Caco-2 (cell line): ENCODE results near the gene NUP58. TPM values are rescaled to one million over a fixed set of nuclear protein-coding genes. Genes with fewer than 3 reads are reported as not detected.

Source experiments
- BruUV-seq: library from RNA; stranded (reverse); fragments of 400-500 nt; replicated peaks from 2 replicates; lab custom pipeline; 2021; lab: Mats Ljungman, UMichigan
- CTCF ChIA-PET: fragments of 300-600 bp; sonication (Branson Sonifier 250); formaldehyde crosslinking; loops from one replicate; lab custom pipeline; 2022; ENCODE audit warnings: antibody characterized with exemption; lab: Charles Lee
- POLR2A ChIA-PET: fragments of 300-600 bp; sonication (Branson Sonifier 250); formaldehyde crosslinking; loops from one replicate; lab custom pipeline; 2022; ENCODE audit warnings: antibody characterized with exemption; lab: Charles Lee
- DNase-seq, 2 experiments: peaks; one replicate each; pipeline versions ENCODE4 v3.0.0 to v3.0.0-alpha.2; 2020 to 2022
- H3K27me3 ChIP-seq: replicated peaks from 2 replicates; pipeline ENCODE4 v1.6.0; 2011; ENCODE audit warnings: low read length; ENCODE audit not compliant: control insufficient read depth, insufficient read depth
- H3K36me3 ChIP-seq: 2 replicates; pipeline ENCODE4 v1.5.1; 2011; ENCODE audit warnings: low read length; ENCODE audit not compliant: control insufficient read depth, insufficient read depth
- H3K4me1 ChIP-seq: fragments of 250-450 bp; sonication (Bioruptor Pico); 2 replicates; pipeline ENCODE4 v1.5.1; 2020; ENCODE audit warnings: mild to moderate bottlenecking
- H3K4me3 ChIP-seq: 2 replicates; pipeline ENCODE4 v1.5.1; 2011; ENCODE audit warnings: low read depth, mild to moderate bottlenecking, control low read depth, low read length
- H3K9me3 ChIP-seq: fragments of 250-450 bp; sonication (Bioruptor Pico); 2 replicates; pipeline ENCODE4 v1.5.1; 2020; ENCODE audit warnings: mild to moderate bottlenecking, moderate library complexity
- H3K27ac Mint-ChIP-seq: one replicate; pipeline ENCODE4 v1.8.0; 2022; ENCODE audit warnings: mixed read lengths; ENCODE audit not compliant: unreplicated experiment
- H3K27me3 Mint-ChIP-seq: one replicate; pipeline ENCODE4 v1.8.0; 2022; ENCODE audit warnings: mixed read lengths; ENCODE audit not compliant: insufficient read depth, unreplicated experiment
- H3K36me3 Mint-ChIP-seq: one replicate; pipeline ENCODE4 v1.8.0; 2022; ENCODE audit warnings: mild to moderate bottlenecking, mixed read lengths; ENCODE audit not compliant: insufficient read depth, unreplicated experiment
- H3K4me1 Mint-ChIP-seq: one replicate; pipeline ENCODE4 v1.8.0; 2022; ENCODE audit warnings: low read depth, mixed read lengths; ENCODE audit not compliant: unreplicated experiment
- H3K4me3 Mint-ChIP-seq: one replicate; pipeline ENCODE4 v1.8.0; 2022; ENCODE audit warnings: mild to moderate bottlenecking, moderate library complexity, mixed read lengths; ENCODE audit not compliant: unreplicated experiment
- H3K9me3 Mint-ChIP-seq: one replicate; pipeline ENCODE4 v1.8.0; 2022; ENCODE audit warnings: mixed read lengths; ENCODE audit not compliant: unreplicated experiment
- intact Hi-C: fragments of 100-400 bp; cut with micrococcal nuclease; formaldehyde crosslinking; loops from one replicate; pipeline ENCODE4 v1.10.0; 2022; ENCODE audit not compliant: unreplicated experiment
- total RNA-seq: library from RNA; stranded (reverse); gene quantifications from 2 replicates; pipeline ENCODE4 v1.2.3, GENCODE V29; 2022
- TF ChIP-seq, protein P1 (sequence below), 2 experiments: fragments of 200-600 bp in 1 of 2; IDR thresholded peaks; 1 replicate in 1 of 2; 2 replicates in 1 of 2; pipeline versions ENCODE4 v1.5.1 to v1.8.0; 2011 to 2022; ENCODE audit warnings: antibody characterized with exemption in 1 of 2, control low read depth in 1 of 2, inconsistent platforms in 1 of 2, low read depth in 1 of 2, low read length in 1 of 2, mild to moderate bottlenecking in 1 of 2, moderate library complexity in 1 of 2; ENCODE audit not compliant: insufficient read depth in 1 of 2, severe bottlenecking in 1 of 2, unreplicated experiment in 1 of 2

Gene NUP58
- total RNA-seq, 1 experiment from 2014 or later: 66.4 TPM

DNA sequence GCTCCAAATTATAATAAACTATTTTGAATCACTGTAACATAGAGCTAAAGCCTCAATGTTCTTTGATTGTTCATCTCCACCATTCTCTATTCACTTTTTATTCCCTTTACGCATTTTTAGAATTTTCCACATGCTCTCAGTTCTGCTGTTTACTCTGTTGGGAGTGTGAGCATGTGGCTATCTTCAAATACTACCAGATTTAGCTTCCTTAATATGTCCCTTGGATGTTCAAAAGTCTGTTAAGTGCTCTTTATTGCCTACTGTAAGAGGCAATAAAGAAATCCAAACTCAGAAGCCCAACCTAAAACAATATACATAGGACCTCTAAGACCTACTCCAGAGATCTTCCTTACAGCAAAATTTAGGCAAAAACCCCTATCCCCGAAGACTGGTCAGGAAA, 48.7 kb upstream of the NUP58 start:
- Histone ChIP-seq H3K4me3 (no peak overlapping the region), H3K9me3 (no peaks in the 10 kb centered on the region), H3K27me3 (no peaks in the 10 kb centered on the region), H3K36me3 (no peaks in the 10 kb centered on the region; the same call in 1 of the 2 replicates), H3K4me1 (peaks cover 21% of the 10 kb centered on the region; the same call in 1 of the 2 replicates)
- ChIA-PET POLR2A (no interaction called here), CTCF (no interaction called here)
- Mint-ChIP-seq H3K9me3 (no peaks in the 10 kb centered on the region), H3K4me3 (no peak overlapping the region), H3K4me1 (peaks cover 4% of the 10 kb centered on the region), H3K27ac (no peak overlapping the region), H3K36me3 (peaks cover 22% of the 10 kb centered on the region), H3K27me3 (no peaks in the 10 kb centered on the region)
- intact Hi-C loops: no loop called here
- TF ChIP-seq, protein P1, sequence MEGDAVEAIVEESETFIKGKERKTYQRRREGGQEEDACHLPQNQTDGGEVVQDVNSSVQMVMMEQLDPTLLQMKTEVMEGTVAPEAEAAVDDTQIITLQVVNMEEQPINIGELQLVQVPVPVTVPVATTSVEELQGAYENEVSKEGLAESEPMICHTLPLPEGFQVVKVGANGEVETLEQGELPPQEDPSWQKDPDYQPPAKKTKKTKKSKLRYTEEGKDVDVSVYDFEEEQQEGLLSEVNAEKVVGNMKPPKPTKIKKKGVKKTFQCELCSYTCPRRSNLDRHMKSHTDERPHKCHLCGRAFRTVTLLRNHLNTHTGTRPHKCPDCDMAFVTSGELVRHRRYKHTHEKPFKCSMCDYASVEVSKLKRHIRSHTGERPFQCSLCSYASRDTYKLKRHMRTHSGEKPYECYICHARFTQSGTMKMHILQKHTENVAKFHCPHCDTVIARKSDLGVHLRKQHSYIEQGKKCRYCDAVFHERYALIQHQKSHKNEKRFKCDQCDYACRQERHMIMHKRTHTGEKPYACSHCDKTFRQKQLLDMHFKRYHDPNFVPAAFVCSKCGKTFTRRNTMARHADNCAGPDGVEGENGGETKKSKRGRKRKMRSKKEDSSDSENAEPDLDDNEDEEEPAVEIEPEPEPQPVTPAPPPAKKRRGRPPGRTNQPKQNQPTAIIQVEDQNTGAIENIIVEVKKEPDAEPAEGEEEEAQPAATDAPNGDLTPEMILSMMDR (IDR thresholded peaks at IDR 0.05; ENCODE audit: insufficient read depth in 1 of 2, low read depth in 1 of 2, low read length in 1 of 2, severe bottlenecking in 1 of 2, unreplicated experiment in 1 of 2): no peak
- no TSS peak for BruUV-seq
- no peak for DNase-seq

- DNase-seq: no peak
- H3K4me1 ChIP-seq: peaks cover 21% of the 10 kb centered on the region; the same call in 1 of the 2 replicates
- H3K36me3 ChIP-seq: no peaks in the 10 kb centered on the region; the same call in 1 of the 2 replicates
- POLR2A ChIA-PET: no interaction called here
- Mint-ChIP-seq H3K4me3 (no peak overlapping the region), H3K27me3 (no peaks in the 10 kb centered on the region), H3K4me1 (peaks cover 4% of the 10 kb centered on the region), H3K27ac (no peak overlapping the region), H3K36me3 (peaks cover 22% of the 10 kb centered on the region), H3K9me3 (no peaks in the 10 kb centered on the region)
- TF ChIP-seq, protein P1 (IDR thresholded peaks at IDR 0.05; ENCODE audit: insufficient read depth in 1 of 2, low read depth in 1 of 2, low read length in 1 of 2, severe bottlenecking in 1 of 2, unreplicated experiment in 1 of 2): no peak
- CTCF ChIA-PET: no interaction called here
- BruUV-seq: no TSS peak
- intact Hi-C loops: no loop called here
- H3K9me3 ChIP-seq: no peaks in the 10 kb centered on the region
- H3K4me3 ChIP-seq: no peak overlapping the region
- no peaks in the 10 kb centered on the region for H3K27me3 ChIP-seq
These were observed 47.7 kb upstream of the NUP58 start for GRCh38 chr13:25253702-25254101.

DNA sequence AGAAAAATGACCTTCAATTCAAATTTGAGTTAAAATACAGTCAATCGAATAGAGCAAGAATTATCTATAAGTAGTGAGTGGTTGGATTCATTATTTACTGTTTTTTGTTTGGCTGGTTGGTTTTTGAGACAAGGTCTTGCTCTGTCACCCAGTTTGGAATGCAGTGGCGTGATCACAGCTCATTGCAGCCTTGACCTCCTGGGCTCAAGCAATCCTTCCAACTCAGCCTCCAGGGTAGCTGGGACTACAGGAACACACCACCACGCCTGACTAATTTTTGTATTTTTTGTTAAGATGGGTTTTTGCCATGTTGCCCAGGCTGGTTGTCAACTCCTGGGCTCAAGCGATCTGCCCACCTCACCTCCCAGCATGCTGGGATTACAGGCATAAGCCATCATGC, 39.2 kb upstream of the NUP58 start:
- Histone ChIP-seq H3K9me3 (no peaks in the 10 kb centered on the region), H3K36me3 (no peaks in the 10 kb centered on the region), H3K4me3 (no peak overlapping the region), H3K27me3 (no peaks in the 10 kb centered on the region), H3K4me1 (no peaks in the 10 kb centered on the region)
- TF ChIP-seq, protein P1 (IDR thresholded peaks at IDR 0.05; ENCODE audit: insufficient read depth in 1 of 2, low read depth in 1 of 2, low read length in 1 of 2, severe bottlenecking in 1 of 2, unreplicated experiment in 1 of 2): no peak
- H3K27me3 Mint-ChIP-seq: no peaks in the 10 kb centered on the region
- H3K4me3 Mint-ChIP-seq: no peak overlapping the region
- peaks cover 29% of the 10 kb centered on the region for H3K36me3 Mint-ChIP-seq
- H3K9me3 Mint-ChIP-seq: no peaks in the 10 kb centered on the region
- H3K4me1 Mint-ChIP-seq: no peaks in the 10 kb centered on the region
- no peak for DNase-seq
- intact Hi-C loops: no loop called here
- H3K27ac Mint-ChIP-seq: no peak overlapping the region
- CTCF ChIA-PET: no interaction called here
- POLR2A ChIA-PET: no interaction called here
- BruUV-seq: no TSS peak
